HG03060 (cell line): ENCODE measurements around the gene TCAIM.
A peak's percentile ranks its signal among the peaks of the same experiment; 100 is the strongest.
"Not testable (repeated sequence)": the region's sequence is repeated elsewhere in the genome, so short reads cannot be mapped to it uniquely, and the experiment has no call there.

Experiments used
- ATAC-seq: cut with Tn5 transposase; IDR thresholded peaks from one replicate; pipeline ENCODE4 v1.9.1; 2021; ENCODE audit warnings: low read depth, moderate number of reproducible peaks; ENCODE audit not compliant: unreplicated experiment

TCAIM gene

GRCh38 chr3:44342176-44342790 is 3.7 kb downstream of the TCAIM start:
- ATAC-seq: no peak

- ATAC-seq: no peak
Measured at GRCh38 chr3:44343421-44343820, 4.9 kb downstream of the TCAIM start.

DNA sequence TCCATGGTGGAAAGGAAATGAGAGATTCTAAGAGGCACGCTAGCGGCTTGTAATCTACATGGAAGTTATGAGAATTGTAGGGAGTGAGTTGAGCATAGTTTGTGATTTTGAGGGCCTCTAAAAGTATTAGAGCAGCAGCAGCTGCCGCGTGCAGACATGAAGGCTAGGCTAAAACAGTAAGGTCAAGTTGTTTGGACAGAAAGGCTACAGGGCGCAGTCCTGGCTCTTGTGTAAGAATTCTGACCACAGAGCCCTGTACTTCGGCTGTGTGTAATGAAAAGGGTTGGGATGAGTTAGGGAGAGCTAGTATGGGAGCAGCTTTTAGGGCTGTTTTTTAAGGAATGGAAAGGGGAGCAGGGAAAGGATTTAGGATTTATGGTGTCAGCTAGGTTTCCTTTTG is 8.0 kb downstream of the TCAIM start:
- ATAC-seq: not testable (repeated sequence)

GRCh38 chr3:44348993-44349392 is 10.4 kb downstream of the TCAIM start:
- no peak for ATAC-seq

- no peak for ATAC-seq
Measured at GRCh38 chr3:44353355-44353924, 14.9 kb downstream of the TCAIM start.

DNA sequence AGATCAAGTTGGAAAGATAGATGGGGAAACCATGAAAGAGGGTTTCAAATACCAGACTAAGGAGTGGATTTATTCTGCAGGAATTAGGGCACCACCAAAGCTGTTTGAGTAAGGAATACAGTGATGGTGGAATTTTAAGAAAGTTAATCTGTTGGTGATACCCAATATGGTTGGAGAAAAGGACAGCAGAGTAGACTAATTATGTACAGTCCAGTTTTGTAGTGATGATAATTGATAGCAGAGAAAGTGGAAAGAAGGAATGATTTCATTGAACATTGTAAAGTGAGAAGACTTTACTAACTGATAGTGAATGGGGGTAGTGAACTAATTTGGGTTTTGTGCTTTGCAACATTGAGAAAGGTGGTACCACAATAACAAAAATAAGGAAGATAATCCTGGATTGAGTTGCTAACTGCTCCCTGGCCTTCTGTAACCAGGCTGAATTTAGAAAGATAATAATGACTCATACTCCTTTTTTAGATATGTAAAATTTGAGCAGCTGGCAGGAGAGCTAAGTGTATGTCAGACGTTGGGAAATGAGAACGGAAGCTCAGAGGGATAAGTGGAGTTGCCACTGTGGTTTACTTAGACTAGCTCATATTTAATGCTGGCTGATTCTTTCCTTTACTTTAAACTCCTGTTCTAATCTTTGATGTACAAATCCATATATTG is 16.9 kb downstream of the TCAIM start:
- no peak for ATAC-seq

- no peak for ATAC-seq
Measured at GRCh38 chr3:44359146-44359751, 20.7 kb downstream of the TCAIM start.

DNA sequence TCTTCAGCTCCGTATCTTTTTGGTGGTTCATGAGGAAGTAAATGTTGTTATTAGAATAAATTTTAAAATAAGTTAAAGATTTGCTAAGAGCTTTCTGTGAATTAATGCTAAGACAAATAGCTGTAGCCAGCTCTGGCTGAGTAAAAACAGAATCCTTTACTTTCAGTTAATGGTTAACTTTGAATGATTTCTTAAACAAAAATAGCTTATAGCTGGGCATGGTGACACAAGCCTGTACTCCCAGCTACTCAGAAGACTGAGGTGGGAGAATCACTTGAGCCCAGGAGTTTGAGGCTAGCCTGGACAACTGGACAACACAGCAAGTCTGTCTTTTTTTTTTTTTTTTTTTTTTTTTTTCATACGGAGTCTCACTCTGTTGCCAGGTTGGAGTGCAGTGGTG is 25.0 kb downstream of the TCAIM start:
- ATAC-seq: peak; percentile 47

- ATAC-seq: no peak
Measured at GRCh38 chr3:44365952-44366351, 27.4 kb downstream of the TCAIM start.

- ATAC-seq: no peak
Measured at GRCh38 chr3:44375450-44375849, 36.9 kb downstream of the TCAIM start.

- ATAC-seq: no peak
Measured at GRCh38 chr3:44387404-44387803, 48.8 kb downstream of the TCAIM start.

DNA sequence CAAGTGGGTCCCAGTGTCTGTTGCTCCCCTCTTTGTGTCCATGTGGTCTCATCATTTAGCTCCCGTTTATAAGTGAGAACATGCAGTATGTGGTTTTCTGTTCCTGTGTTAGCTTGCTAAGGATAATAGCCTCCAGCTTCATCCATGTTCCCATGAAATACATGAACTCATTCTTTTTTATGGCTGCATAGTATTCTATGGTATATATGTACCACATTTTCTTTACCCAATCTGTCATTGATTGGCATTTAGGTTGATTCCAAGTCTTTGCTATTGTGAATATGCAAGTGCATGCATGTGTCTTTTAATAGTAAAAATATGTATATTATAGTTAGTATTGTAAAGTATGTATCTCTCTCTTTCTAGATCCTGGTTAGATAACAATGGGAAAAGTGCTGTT is 53.9 kb downstream of the TCAIM start:
- ATAC-seq: no peak

DNA sequence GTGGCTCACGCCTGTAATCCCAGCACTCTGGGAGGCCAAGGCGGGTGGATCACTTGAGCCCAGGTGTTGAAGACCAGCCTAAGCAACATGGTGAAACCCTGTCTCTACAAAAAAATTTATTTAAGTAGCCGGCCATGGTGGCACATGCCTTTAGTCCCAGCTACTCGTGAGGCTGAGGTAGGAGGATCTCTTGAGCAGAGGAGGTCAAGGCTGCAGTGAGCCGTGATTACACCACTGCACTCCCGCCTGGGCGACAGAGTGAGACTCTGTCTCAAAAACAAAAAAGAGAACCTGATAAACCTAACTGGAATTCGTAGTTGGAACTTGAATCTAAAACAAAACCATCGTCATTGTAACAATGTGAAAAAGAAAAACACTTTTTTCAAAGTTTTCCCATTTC is 57.1 kb downstream of the TCAIM start:
- ATAC-seq: no peak

DNA sequence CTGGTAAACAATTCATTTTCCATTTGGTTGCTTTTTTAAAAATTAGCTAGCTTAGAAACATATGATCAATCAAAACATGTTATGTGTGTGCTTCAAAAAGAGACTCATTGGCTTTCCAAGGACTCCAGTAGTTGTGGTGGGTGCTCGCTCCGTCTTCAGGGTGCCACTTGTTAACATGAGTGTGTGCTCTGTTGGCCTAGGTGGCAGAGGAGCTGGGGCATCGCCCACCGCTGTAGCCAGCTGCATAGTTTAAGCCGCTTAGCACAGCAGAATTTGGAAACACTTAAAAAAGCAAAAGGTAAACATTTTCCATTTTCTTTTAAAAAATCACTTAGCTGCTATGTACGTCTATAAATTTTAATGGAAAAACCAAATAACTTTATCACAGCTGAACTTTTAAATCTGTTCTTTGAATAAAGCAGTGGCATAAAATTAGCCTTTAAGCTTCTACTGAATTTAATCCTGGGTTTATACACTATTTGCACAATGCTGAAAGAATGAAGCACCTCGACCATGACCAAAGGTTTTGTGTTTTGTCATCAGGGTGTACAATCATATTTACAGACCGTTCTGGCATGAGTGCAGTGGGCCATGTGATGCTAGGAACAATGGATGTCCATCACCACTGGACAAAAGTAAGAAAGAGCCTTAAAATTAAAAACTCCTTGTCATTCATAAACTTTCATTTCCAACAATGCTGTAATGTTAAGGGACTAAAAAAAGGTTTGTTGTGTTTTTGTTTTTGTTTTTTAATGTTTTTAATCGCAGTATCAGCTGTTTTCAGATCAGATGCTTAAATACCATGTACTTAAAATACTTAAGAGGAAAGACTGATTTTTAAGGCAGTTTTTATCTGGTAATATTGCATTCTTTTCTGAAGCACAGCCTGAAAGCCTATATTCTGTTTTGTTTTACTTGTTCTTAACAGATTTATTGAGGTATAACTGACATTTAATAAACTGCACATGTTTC is 57.9 kb downstream of the TCAIM start:
- ATAC-seq: no peak

GRCh38 chr3:44398271-44398670 is 59.7 kb downstream of the TCAIM start:
- ATAC-seq: not testable (repeated sequence)

DNA sequence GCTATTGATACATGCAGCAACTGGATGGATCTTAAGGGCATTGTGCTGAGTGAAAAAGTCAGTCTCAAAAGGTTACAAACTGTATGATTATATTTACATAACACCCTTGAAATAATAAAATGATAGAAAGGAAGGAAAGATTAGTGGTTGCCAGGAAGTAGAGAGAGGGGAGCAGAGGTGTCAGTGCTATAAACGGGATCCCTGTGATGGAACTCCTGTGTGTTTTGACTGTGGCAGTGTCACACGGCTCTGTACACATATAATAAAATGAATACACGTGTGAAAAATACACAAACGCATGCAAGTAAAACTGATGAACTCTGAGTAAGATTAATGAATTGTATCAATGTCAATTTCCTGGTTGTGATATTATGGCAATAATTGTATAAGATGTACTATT is 60.3 kb downstream of the TCAIM start:
- no peak for ATAC-seq

DNA sequence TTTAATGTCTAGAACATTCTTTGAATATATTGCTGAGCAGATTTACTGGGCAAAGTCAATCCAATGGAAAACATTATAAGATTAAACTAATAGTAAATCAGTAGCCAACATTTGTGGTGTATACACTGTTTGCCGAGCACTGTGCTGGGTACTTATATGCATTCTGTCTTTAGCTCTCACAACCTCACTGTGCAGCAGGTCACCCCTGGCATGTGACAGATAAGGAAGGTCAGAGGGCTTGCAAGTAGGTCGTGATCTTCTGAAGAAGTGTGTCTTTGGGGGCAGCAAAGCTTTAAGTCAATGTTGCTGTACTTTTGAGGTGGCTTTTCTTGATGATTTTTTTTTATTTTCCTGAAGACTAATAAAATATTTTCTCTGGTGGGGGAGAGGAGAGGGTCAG is 62.2 kb downstream of the TCAIM start:
- no peak for ATAC-seq

- no peak for ATAC-seq
Measured at GRCh38 chr3:44402548-44402947, 64.0 kb downstream of the TCAIM start.

- ATAC-seq: no peak
Measured at GRCh38 chr3:44409640-44410410, 71.3 kb downstream of the TCAIM start.
